H1 (cell line): ENCODE results near the gene HSD11B1. TPM values are rescaled to one million over a fixed set of nuclear protein-coding genes. Genes with fewer than 3 reads are reported as not detected.

Source experiments
- CHD7 ChIP-seq: fragments of 300-600 bp; sonication (generic); IDR thresholded peaks from 2 replicates; pipeline ENCODE4 v1.7.1; 2012; ENCODE audit warnings: low read length, moderate library complexity, mild to moderate bottlenecking, inconsistent platforms; ENCODE audit not compliant: insufficient replicate concordance
- MAX ChIP-seq: IDR thresholded peaks from 2 replicates; pipeline ENCODE4 v1.6.1; 2012; ENCODE audit warnings: inconsistent platforms
- polyA plus RNA-seq, 7 experiments: library from polyadenylated mRNA; depleted of rRNA in 3 of 7; stranded (reverse) in 5 of 7; unstranded in 2 of 7; fragments of >200 nt in 5 of 7; fragments of 200-250 nt in 2 of 7; gene quantifications; 1 replicate in 5 of 7; 2 replicates in 1 of 7; 4 replicates in 1 of 7; pipeline versions ENCODE4 v1.2.1 to v1.2.3, GENCODE V29; 2011 to 2013; ENCODE audit warnings: missing spikeins in 2 of 7, mixed read lengths in 2 of 7
- total RNA-seq: library from RNA; stranded (reverse); fragmentation: NEBNext Ultra II Directional; extraction: Animal tissue kit (Norgen Biotek cat#: 25700); gene quantifications from 2 replicates; pipeline ENCODE4 v1.2.1, GENCODE V29; 2021

Gene HSD11B1
- total and polyA plus RNA-seq, 2 of the 8 experiments (the other 6 are each of a cell fraction or from before 2014, with no cell fraction given), result not detected

- TF ChIP-seq CHD7 (no peak), MAX (no peak)
- TF ChIP-seq, all 59 proteins: peak for 0
Measured at GRCh38 chr1:209761011-209761635, 56.5 kb downstream of the HSD11B1 start (continued).
